ENCODE measurements around the gene GADD45B. TPM values are rescaled to one million over a fixed set of nuclear protein-coding genes. Genes with fewer than 3 reads are reported as not detected.

The GADD45B gene
- total RNA-seq, 1 experiment from 2014 or later, result 56.2 TPM

DNA sequence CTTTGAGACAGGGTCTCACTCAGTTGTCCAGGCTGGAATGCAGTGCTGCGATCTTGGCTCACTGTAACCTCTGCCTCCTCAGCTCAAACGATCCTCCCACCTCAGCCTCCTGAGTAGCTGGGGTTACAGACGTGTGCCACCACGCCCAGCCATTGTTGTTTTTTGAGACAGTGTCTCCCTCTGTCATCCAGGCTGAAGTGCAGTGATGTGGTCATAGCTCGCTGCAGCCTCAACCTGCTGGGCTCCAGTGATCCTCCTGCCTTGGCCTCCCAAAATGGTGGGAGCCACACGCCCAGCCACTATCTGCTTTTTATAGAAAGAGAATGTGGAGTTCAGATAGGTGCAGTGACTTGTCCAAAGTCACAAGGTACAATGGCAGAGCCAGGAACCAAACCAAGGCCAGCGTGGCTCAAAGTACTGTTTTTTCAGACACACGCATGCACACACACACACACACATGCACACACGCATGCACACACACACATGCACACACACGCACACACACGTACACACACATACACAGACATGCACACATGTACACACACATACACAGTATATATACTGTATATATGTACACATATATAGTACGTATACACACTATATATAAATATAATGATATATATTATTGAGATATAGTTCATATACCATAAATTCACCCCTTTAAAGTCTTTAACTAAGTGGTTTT lies 6.6 kb downstream of the GADD45B start:
- ChIA-PET CTCF (no interaction called here), POLR2A (no interaction called here)
- in situ Hi-C loops (cut with HindIII; ENCODE audit: low pct_unique_long_range_greater_than_20kb, low sequenced_read_pairs), result no loop called here
- Histone ChIP-seq H3K27me3 (ENCODE audit: control insufficient read depth, insufficient read depth, low read length) (no peaks in the 10 kb centered on the region), H3K36me3 (ENCODE audit: control insufficient read depth, insufficient read depth, low read length) (peaks cover 3% of the 10 kb centered on the region; the same call in 1 of the 2 replicates), H3K4me1 (ENCODE audit: control insufficient read depth, insufficient read depth, low read length) (peaks cover 7% of the 10 kb centered on the region), H3K27ac (ENCODE audit: low read length) (no peak overlapping the region), H3K4me3 (ENCODE audit: low read depth in 2 of 2, low read length in 2 of 2) (no peak overlapping the region), H3K9me3 (ENCODE audit: control insufficient read depth, insufficient read depth, low read depth, low read length) (no peaks in the 10 kb centered on the region)
- TF ChIP-seq POLR2AphosphoS5 (IDR thresholded peaks at IDR 0.05; ENCODE audit: low read depth, low read length) (no peak), TCF7L2 (IDR thresholded peaks at IDR 0.05; ENCODE audit: low read depth, low read length) (no peak), SIN3A (IDR thresholded peaks at IDR 0.05; ENCODE audit: borderline replicate concordance, insufficient read depth, low read depth, low read length) (no peak)
- TF ChIP-seq, protein P1, sequence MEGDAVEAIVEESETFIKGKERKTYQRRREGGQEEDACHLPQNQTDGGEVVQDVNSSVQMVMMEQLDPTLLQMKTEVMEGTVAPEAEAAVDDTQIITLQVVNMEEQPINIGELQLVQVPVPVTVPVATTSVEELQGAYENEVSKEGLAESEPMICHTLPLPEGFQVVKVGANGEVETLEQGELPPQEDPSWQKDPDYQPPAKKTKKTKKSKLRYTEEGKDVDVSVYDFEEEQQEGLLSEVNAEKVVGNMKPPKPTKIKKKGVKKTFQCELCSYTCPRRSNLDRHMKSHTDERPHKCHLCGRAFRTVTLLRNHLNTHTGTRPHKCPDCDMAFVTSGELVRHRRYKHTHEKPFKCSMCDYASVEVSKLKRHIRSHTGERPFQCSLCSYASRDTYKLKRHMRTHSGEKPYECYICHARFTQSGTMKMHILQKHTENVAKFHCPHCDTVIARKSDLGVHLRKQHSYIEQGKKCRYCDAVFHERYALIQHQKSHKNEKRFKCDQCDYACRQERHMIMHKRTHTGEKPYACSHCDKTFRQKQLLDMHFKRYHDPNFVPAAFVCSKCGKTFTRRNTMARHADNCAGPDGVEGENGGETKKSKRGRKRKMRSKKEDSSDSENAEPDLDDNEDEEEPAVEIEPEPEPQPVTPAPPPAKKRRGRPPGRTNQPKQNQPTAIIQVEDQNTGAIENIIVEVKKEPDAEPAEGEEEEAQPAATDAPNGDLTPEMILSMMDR (IDR thresholded peaks at IDR 0.05), result no peak
- TF ChIP-seq, protein P2, sequence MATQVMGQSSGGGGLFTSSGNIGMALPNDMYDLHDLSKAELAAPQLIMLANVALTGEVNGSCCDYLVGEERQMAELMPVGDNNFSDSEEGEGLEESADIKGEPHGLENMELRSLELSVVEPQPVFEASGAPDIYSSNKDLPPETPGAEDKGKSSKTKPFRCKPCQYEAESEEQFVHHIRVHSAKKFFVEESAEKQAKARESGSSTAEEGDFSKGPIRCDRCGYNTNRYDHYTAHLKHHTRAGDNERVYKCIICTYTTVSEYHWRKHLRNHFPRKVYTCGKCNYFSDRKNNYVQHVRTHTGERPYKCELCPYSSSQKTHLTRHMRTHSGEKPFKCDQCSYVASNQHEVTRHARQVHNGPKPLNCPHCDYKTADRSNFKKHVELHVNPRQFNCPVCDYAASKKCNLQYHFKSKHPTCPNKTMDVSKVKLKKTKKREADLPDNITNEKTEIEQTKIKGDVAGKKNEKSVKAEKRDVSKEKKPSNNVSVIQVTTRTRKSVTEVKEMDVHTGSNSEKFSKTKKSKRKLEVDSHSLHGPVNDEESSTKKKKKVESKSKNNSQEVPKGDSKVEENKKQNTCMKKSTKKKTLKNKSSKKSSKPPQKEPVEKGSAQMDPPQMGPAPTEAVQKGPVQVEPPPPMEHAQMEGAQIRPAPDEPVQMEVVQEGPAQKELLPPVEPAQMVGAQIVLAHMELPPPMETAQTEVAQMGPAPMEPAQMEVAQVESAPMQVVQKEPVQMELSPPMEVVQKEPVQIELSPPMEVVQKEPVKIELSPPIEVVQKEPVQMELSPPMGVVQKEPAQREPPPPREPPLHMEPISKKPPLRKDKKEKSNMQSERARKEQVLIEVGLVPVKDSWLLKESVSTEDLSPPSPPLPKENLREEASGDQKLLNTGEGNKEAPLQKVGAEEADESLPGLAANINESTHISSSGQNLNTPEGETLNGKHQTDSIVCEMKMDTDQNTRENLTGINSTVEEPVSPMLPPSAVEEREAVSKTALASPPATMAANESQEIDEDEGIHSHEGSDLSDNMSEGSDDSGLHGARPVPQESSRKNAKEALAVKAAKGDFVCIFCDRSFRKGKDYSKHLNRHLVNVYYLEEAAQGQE (IDR thresholded peaks at IDR 0.05; ENCODE audit: insufficient read depth in 1 of 2, low read depth in 2 of 2, low read length in 1 of 2), result no peak
- BruUV-seq (replicated peaks), result no TSS peak
- ATAC-seq, result no peak
- intact Hi-C loops (cut with micrococcal nuclease; ENCODE audit: unreplicated experiment), result no loop called here
- DNase-seq (ENCODE audit: low read depth, low spot score), result no peak

DNA sequence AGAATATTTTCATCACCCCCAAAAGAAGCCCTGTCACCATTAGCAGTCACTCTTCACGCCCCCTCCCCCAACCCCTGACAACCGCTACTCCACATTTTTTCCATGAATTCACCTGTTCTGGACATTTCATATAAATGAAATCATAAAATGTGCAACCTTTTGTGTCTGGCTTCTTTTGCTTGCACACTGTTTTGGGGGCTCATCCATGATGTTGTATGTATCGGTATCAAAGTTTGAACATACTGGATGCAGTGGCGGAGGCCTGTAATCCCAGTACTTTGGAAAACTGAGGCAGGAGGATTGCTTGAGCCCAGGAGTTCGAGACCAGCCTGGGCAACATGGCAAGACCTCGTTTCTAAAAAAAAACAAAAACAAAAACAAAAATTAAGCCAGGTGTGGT lies 7.2 kb downstream of the GADD45B start:
- no peak for DNase-seq (ENCODE audit: low read depth, low spot score)
- Histone ChIP-seq H3K4me1 (ENCODE audit: control insufficient read depth, insufficient read depth, low read length) (peaks cover 10% of the 10 kb centered on the region), H3K36me3 (ENCODE audit: control insufficient read depth, insufficient read depth, low read length) (peaks cover under 1% of the 10 kb centered on the region; the same call in 1 of the 2 replicates), H3K9me3 (ENCODE audit: control insufficient read depth, insufficient read depth, low read depth, low read length) (no peaks in the 10 kb centered on the region), H3K4me3 (ENCODE audit: low read depth in 2 of 2, low read length in 2 of 2) (no peak overlapping the region), H3K27me3 (ENCODE audit: control insufficient read depth, insufficient read depth, low read length) (no peaks in the 10 kb centered on the region), H3K27ac (ENCODE audit: low read length) (no peak overlapping the region)
- ATAC-seq, result no peak
- intact Hi-C loops (cut with micrococcal nuclease; ENCODE audit: unreplicated experiment) (no loop called here), in situ Hi-C loops (cut with HindIII; ENCODE audit: low pct_unique_long_range_greater_than_20kb, low sequenced_read_pairs) (no loop called here)
- no TSS peak for BruUV-seq (replicated peaks)
- ChIA-PET CTCF (no interaction called here), POLR2A (no interaction called here)
- TF ChIP-seq, protein P2 (IDR thresholded peaks at IDR 0.05; ENCODE audit: insufficient read depth in 1 of 2, low read depth in 2 of 2, low read length in 1 of 2), result no peak
- TF ChIP-seq SIN3A (IDR thresholded peaks at IDR 0.05; ENCODE audit: borderline replicate concordance, insufficient read depth, low read depth, low read length), result no peak
- TF ChIP-seq, protein P1 (IDR thresholded peaks at IDR 0.05), result no peak
- TF ChIP-seq TCF7L2 (IDR thresholded peaks at IDR 0.05; ENCODE audit: low read depth, low read length), result no peak
- no peak for TF ChIP-seq POLR2AphosphoS5 (IDR thresholded peaks at IDR 0.05; ENCODE audit: low read depth, low read length)

Measured in Panc1 (cell line).